Posterior vena cava (tissue), 2 donors: ENCODE data around the gene PTPRG. TPM values are rescaled to one million over a fixed set of nuclear protein-coding genes. Genes with fewer than 3 reads are reported as not detected.
A peak's percentile ranks its signal among the peaks of the same experiment; 100 is the strongest.
"Not testable (repeated sequence)": the region's sequence is repeated elsewhere in the genome, so short reads cannot be mapped to it uniquely, and the experiment has no call there.

Source experiments
- DNase-seq: peaks from one replicate; pipeline ENCODE4 v3.0.0-alpha.2; 2020; ENCODE audit warnings: low spot score
- intact Hi-C, 2 donors: fragments of 100-400 bp; cut with DNase I; formaldehyde crosslinking; loops; one replicate each; pipeline versions ENCODE4 v1.14.1 to v1.14.2; 2022 to 2023
- long read RNA-seq, 2 donors: library from polyadenylated mRNA; unstranded; transcript quantifications; one replicate each; pipeline ENCODE4 v2.0.0, GENCODE V29; 2020 to 2021
- total RNA-seq, 2 donors: library from RNA; stranded (reverse); fragmentation: NEBNext Ultra II Directional; extraction: Animal tissue kit (Norgen Biotek cat#: 25700); gene quantifications; one replicate each; pipeline ENCODE4 v1.2.1, GENCODE V29; 2021
- donor health status: DM: yes; HTN: yes; CAD: no.
- donor health status: DM: yes; HTN: yes; CAD: no.

Gene PTPRG
- total RNA-seq: 10 to 100 TPM; 80.4 to 98.0 TPM
- long read RNA-seq, donor 1, partial matches to known transcripts: 10 of 43 reads
- long read RNA-seq, donor 1, other reads (novel, unspliced or antisense): 33 of 43 reads
- long read RNA-seq, donor 2, partial matches to known transcripts: 4 of 31 reads
- long read RNA-seq, donor 2, other reads (novel, unspliced or antisense): 27 of 31 reads

GRCh38 chr3:61561374-61562041, at the start of gene PTPRG:
Gene PTPRG (plus strand): TSS chr3:61561571. CDS start chr3:61562288, 717 bp downstream.
- peak; percentile 96 for DNase-seq

GRCh38 chr3:61518590-61518989, 42.8 kb upstream of the PTPRG start:
- DNase-seq: no peak
- intact Hi-C loops: no loop called here

More at GRCh38 chr3:61561374-61562041, at the start of gene PTPRG:
- intact Hi-C loops: loop anchor here (5.0 to 10.0 kb wide), 6 partner anchors 283 to 626 kb away; no protein-coding TSS in a partner anchor

GRCh38 chr3:61520966-61521628, 40.3 kb upstream of the PTPRG start:
- no peak for DNase-seq
- intact Hi-C loops: no loop called here

- intact Hi-C loops: no loop called here
These were observed 39.3 kb upstream of the PTPRG start for GRCh38 chr3:61522060-61522459.

GRCh38 chr3:61522626-61523025, 38.7 kb upstream of the PTPRG start:
- intact Hi-C loops: no loop called here
- no peak for DNase-seq

More at GRCh38 chr3:61522060-61522459, 39.3 kb upstream of the PTPRG start:
- no peak for DNase-seq

- DNase-seq: no peak
- intact Hi-C loops: no loop called here
These were observed 36.4 kb upstream of the PTPRG start for GRCh38 chr3:61524933-61525332.

- no peak for DNase-seq
- intact Hi-C loops: no loop called here
These were observed 35.1 kb upstream of the PTPRG start for GRCh38 chr3:61526308-61526707.

GRCh38 chr3:61527011-61527410, 34.4 kb upstream of the PTPRG start:
- intact Hi-C loops: no loop called here
- DNase-seq: no peak

GRCh38 chr3:61530355-61530754, 31.0 kb upstream of the PTPRG start:
- no peak for DNase-seq
- intact Hi-C loops: no loop called here

- DNase-seq: no peak
- intact Hi-C loops: no loop called here
These were observed 29.8 kb upstream of the PTPRG start for GRCh38 chr3:61531528-61531927.

- no peak for DNase-seq
- intact Hi-C loops: no loop called here
These were observed 28.5 kb upstream of the PTPRG start for GRCh38 chr3:61532739-61533500.

- intact Hi-C loops: no loop called here
These were observed 25.5 kb upstream of the PTPRG start for GRCh38 chr3:61535826-61536225.

GRCh38 chr3:61537366-61537765, 24.0 kb upstream of the PTPRG start:
- no peak for DNase-seq
- intact Hi-C loops: no loop called here

More at GRCh38 chr3:61535826-61536225, 25.5 kb upstream of the PTPRG start:
- DNase-seq: no peak

- intact Hi-C loops: no loop called here
- DNase-seq: no peak
These were observed 22.9 kb upstream of the PTPRG start for GRCh38 chr3:61538486-61538885.

- DNase-seq: no peak
These were observed 19.7 kb upstream of the PTPRG start for GRCh38 chr3:61541694-61542093.

GRCh38 chr3:61545716-61546115, 15.7 kb upstream of the PTPRG start:
- intact Hi-C loops: no loop called here
- no peak for DNase-seq

More at GRCh38 chr3:61541694-61542093, 19.7 kb upstream of the PTPRG start:
- intact Hi-C loops: no loop called here

GRCh38 chr3:61547625-61548024, 13.7 kb upstream of the PTPRG start:
- no peak for DNase-seq
- intact Hi-C loops: no loop called here

- intact Hi-C loops, DNase-seq: not testable (repeated sequence)
These were observed 8.7 kb upstream of the PTPRG start for GRCh38 chr3:61552704-61553103.

GRCh38 chr3:61559136-61559731, 2.1 kb upstream of the PTPRG start:
- DNase-seq: no peak
- intact Hi-C loops: loop anchor here in 1 of 2 donors (5.0 kb wide), 1 partner anchor 237 kb away; no protein-coding TSS in a partner anchor
